ENCODE results near the gene DISC1.

GRCh38 chr1:231738554-231738953 is 112.0 kb downstream of the DISC1 start:
- TF ChIP-seq, protein P1, sequence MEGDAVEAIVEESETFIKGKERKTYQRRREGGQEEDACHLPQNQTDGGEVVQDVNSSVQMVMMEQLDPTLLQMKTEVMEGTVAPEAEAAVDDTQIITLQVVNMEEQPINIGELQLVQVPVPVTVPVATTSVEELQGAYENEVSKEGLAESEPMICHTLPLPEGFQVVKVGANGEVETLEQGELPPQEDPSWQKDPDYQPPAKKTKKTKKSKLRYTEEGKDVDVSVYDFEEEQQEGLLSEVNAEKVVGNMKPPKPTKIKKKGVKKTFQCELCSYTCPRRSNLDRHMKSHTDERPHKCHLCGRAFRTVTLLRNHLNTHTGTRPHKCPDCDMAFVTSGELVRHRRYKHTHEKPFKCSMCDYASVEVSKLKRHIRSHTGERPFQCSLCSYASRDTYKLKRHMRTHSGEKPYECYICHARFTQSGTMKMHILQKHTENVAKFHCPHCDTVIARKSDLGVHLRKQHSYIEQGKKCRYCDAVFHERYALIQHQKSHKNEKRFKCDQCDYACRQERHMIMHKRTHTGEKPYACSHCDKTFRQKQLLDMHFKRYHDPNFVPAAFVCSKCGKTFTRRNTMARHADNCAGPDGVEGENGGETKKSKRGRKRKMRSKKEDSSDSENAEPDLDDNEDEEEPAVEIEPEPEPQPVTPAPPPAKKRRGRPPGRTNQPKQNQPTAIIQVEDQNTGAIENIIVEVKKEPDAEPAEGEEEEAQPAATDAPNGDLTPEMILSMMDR (conservative IDR thresholded peaks at IDR 0.05 in 1 of 2, IDR thresholded peaks at IDR 0.05 in 1 of 2; ENCODE audit: low read depth in 1 of 2, low read length in 2 of 2), result no peak
- no peak for TF ChIP-seq EZH2 (IDR thresholded peaks at IDR 0.05; ENCODE audit: low read length, missing control alignments)

All from fibroblast of lung (primary cell).